Measurements from ENCODE around the gene OR2S2.
"Not testable (repeated sequence)": the region's sequence is repeated elsewhere in the genome, so short reads cannot be mapped to it uniquely, and the experiment has no call there.

Gene OR2S2

GRCh38 chr9:35920051-35920620 is 37.8 kb downstream of the OR2S2 start:
- peak overlapping the region; percentile 70 for H3K27ac ChIP-seq
- TF ChIP-seq ZFX (IDR thresholded peaks at IDR 0.05) = no peak
- TF ChIP-seq, protein P1, sequence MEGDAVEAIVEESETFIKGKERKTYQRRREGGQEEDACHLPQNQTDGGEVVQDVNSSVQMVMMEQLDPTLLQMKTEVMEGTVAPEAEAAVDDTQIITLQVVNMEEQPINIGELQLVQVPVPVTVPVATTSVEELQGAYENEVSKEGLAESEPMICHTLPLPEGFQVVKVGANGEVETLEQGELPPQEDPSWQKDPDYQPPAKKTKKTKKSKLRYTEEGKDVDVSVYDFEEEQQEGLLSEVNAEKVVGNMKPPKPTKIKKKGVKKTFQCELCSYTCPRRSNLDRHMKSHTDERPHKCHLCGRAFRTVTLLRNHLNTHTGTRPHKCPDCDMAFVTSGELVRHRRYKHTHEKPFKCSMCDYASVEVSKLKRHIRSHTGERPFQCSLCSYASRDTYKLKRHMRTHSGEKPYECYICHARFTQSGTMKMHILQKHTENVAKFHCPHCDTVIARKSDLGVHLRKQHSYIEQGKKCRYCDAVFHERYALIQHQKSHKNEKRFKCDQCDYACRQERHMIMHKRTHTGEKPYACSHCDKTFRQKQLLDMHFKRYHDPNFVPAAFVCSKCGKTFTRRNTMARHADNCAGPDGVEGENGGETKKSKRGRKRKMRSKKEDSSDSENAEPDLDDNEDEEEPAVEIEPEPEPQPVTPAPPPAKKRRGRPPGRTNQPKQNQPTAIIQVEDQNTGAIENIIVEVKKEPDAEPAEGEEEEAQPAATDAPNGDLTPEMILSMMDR (conservative IDR thresholded peaks at IDR 0.05) = no peak

- TF ChIP-seq, protein P1 (conservative IDR thresholded peaks at IDR 0.05) = no peak
- TF ChIP-seq ZFX (IDR thresholded peaks at IDR 0.05) = no peak
- peak overlapping the region; percentile 70; the same call in 1 of the 2 replicates for H3K27ac ChIP-seq
These were observed 38.5 kb downstream of the OR2S2 start for GRCh38 chr9:35919212-35920008.

GRCh38 chr9:35918780-35919179 is 39.2 kb downstream of the OR2S2 start:
- TF ChIP-seq, protein P1 (conservative IDR thresholded peaks at IDR 0.05) = no peak
- peak overlapping the region; percentile 57 for H3K27ac ChIP-seq

GRCh38 chr9:35917261-35917660 is 40.7 kb downstream of the OR2S2 start:
- H3K27ac ChIP-seq = peak overlapping the region; percentile 57

GRCh38 chr9:35915681-35916294 is 42.2 kb downstream of the OR2S2 start:
- no peak overlapping the region for H3K27ac ChIP-seq
- TF ChIP-seq ZFX (IDR thresholded peaks at IDR 0.05) = no peak
- TF ChIP-seq, protein P1 (conservative IDR thresholded peaks at IDR 0.05) = no peak

More at GRCh38 chr9:35917261-35917660, 40.7 kb downstream of the OR2S2 start:
- no peak for TF ChIP-seq ZFX (IDR thresholded peaks at IDR 0.05)
- TF ChIP-seq, protein P1 (conservative IDR thresholded peaks at IDR 0.05) = no peak

DNA sequence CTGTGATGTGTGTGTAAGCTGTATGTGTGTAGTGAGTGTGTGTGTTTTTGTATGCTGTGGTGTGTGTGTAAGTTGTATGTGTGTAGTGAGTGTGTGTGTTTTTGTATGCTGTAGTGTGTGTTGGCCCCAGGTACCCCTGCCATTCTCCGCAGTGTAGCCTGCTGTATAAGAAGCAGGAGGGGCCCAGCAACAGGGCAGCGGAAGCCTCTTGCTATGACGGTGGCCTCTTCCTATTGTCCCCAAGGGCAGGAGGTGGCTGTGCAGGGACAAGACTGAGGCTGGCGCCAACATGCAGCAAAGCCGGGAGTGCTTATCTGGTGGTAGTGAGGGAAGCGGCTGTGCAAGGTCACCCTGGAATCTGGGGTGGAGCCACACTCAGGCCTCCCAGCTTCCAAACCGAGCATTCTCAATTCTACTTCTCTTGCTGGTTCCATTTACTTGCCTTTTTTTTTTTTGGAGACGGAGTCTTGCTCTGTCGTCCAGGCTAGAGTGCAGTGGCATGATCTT is 43.6 kb downstream of the OR2S2 start:
- TF ChIP-seq, protein P1 (conservative IDR thresholded peaks at IDR 0.05) = no peak
- TF ChIP-seq ZFX (IDR thresholded peaks at IDR 0.05) = no peak
- H3K27ac ChIP-seq = no peak overlapping the region

DNA sequence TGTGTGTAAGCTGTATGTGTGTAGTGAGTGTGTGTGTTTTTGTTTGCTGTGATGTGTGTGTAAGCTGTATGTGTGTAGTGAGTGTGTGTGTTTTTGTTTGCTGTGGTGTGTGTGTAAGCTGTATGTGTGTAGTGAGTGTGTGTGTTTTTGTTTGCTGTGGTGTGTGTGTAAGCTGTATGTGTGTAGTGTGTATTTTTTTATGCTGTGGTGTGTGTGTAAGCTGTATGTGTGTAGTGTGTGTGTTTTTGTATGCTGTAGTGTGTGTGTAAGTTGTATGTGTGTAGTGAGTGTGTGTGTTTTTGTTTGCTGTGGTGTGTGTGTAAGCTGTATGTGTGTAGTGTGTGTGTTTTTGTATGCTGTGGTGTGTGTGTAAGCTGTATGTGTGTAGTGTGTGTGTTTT is 44.5 kb downstream of the OR2S2 start:
- H3K27ac ChIP-seq = not testable (repeated sequence)
